K562 (cell line): Measurements from ENCODE around the gene DGKB. TPM values are rescaled to one million over a fixed set of nuclear protein-coding genes. Genes with fewer than 3 reads are reported as not detected.

Experiments used
- ATAC-seq: fragments of 200-7000 bp; cut with Tn5 transposase; 3 replicates; pipeline ENCODE4 v1.9.1; 2020; ENCODE audit warnings: moderate library complexity
- BruUV-seq: library from RNA; stranded (reverse); fragments of 400-500 nt; replicated peaks from 2 replicates; lab custom pipeline; 2021; lab: Mats Ljungman, UMichigan
- CTCF ChIA-PET: fragments of 300-600 bp; formaldehyde crosslinking; extraction: SDS; loops from one replicate; lab custom pipeline; 2021; ENCODE audit warnings: low intra/inter-chr PET ratio; lab: Yijun Ruan, JAX
- POLR2A ChIA-PET: fragments of 300-600, 350-650 bp; sonication (Branson Sonifier 250); formaldehyde crosslinking; extraction: SDS; loops from one replicate; lab custom pipeline; 2021; ENCODE audit warnings: antibody characterized with exemption, inconsistent platforms; lab: Yijun Ruan, JAX
- DNase-seq, 4 experiments: peaks; one replicate each; pipeline versions ENCODE4 v3.0.0 to v3.0.0-alpha.2; 2011 to 2018; ENCODE audit warnings: low spot score in 3 of 4, mixed read lengths in 3 of 4; ENCODE audit errors: extremely low read depth in 1 of 4
- FAIRE-seq: peaks from 2 replicates; lab custom pipeline; 2011; peaks lifted over from hg19 to GRCh38; lab: Jason Lieb, UNC
- H2AFZ ChIP-seq: 2 replicates; pipeline ENCODE4 v1.6.0; 2011; ENCODE audit warnings: low read depth, low read length, control low read depth, inconsistent platforms
- H3K27ac ChIP-seq: fragments of 200-600 bp; 3 replicates; pipeline ENCODE4 v1.8.0; 2011; ENCODE audit warnings: low read depth, mild to moderate bottlenecking, control low read depth, inconsistent platforms, low read length, moderate library complexity, mixed read lengths; ENCODE audit errors: extremely low read depth
- H3K27me3 ChIP-seq, 2 experiments: fragments of 300-600 bp in 1 of 2; 2 replicates in 1 of 2; 3 replicates in 1 of 2; pipeline versions ENCODE4 v1.6.0 to v1.8.0; 2011; ENCODE audit warnings: inconsistent platforms in 2 of 2, low read length in 2 of 2, mild to moderate bottlenecking in 1 of 2, mixed read lengths in 1 of 2, moderate library complexity in 1 of 2; ENCODE audit not compliant: control insufficient read depth in 2 of 2, insufficient read depth in 2 of 2
- H3K36me3 ChIP-seq: fragments of 300-600 bp; 3 replicates; pipeline ENCODE4 v1.8.0; 2011; ENCODE audit warnings: mild to moderate bottlenecking, low read length, inconsistent platforms; ENCODE audit not compliant: control insufficient read depth, insufficient read depth
- H3K4me1 ChIP-seq, 2 experiments: fragments of 200-600 bp in 1 of 2; replicated peaks in 1 of 2; 2 replicates in 1 of 2; 3 replicates in 1 of 2; pipeline versions ENCODE4 v1.5.1 to v1.8.0; 2011; ENCODE audit warnings: inconsistent platforms in 2 of 2, low read length in 2 of 2, mild to moderate bottlenecking in 1 of 2, mixed read lengths in 1 of 2, moderate library complexity in 1 of 2; ENCODE audit not compliant: control insufficient read depth in 2 of 2, insufficient read depth in 2 of 2
- H3K4me2 ChIP-seq: 2 replicates; pipeline ENCODE4 v1.6.1; 2011; ENCODE audit warnings: low read length, control low read depth, inconsistent platforms, mixed read lengths; ENCODE audit not compliant: insufficient read depth
- H3K4me3 ChIP-seq: fragments of 200-600 bp; sonication (generic), shearing (Covaris generic); 2 replicates; pipeline ENCODE4 v1.5.1; 2016; ENCODE audit warnings: control low read depth, inconsistent platforms
- H3K79me2 ChIP-seq: fragments of 200-600 bp; 3 replicates; pipeline ENCODE4 v1.8.0; 2011; ENCODE audit warnings: low read length, inconsistent platforms; ENCODE audit not compliant: control insufficient read depth, insufficient read depth
- H3K9ac ChIP-seq, 2 experiments: 2 replicates each; pipeline versions ENCODE4 v1.6.0 to v1.6.1; 2011; ENCODE audit warnings: low read depth in 2 of 2, low read length in 2 of 2, control low read depth in 1 of 2, inconsistent platforms in 1 of 2, mild to moderate bottlenecking in 1 of 2, mixed read lengths in 1 of 2; ENCODE audit not compliant: insufficient read depth in 1 of 2
- H3K9me1 ChIP-seq: one replicate; pipeline ENCODE4 v1.6.0; 2011; ENCODE audit warnings: inconsistent platforms, mild to moderate bottlenecking, low read length, moderate library complexity; ENCODE audit not compliant: control insufficient read depth, insufficient read depth
- H3K9me3 ChIP-seq: replicated peaks from 2 replicates; pipeline ENCODE4 v1.5.1; 2011; ENCODE audit warnings: low read depth, low read length, inconsistent platforms; ENCODE audit not compliant: control insufficient read depth, insufficient read depth
- H4K20me1 ChIP-seq: replicated peaks from 2 replicates; pipeline ENCODE4 v1.6.1; 2011; ENCODE audit warnings: low read length, inconsistent platforms, mixed read lengths; ENCODE audit not compliant: control insufficient read depth, insufficient read depth
- FOSL1 ChIP-seq: fragments of 200-800 bp; sonication (Bioruptor generic); conservative IDR thresholded peaks from 2 replicates; pipeline ENCODE4 v1.6.1; 2016; ENCODE audit warnings: missing genetic modification characterization, missing compliant biosample characterization
- FOXM1 ChIP-seq, 2 experiments: fragments of 450-650 bp in 1 of 2; sonication (generic) in 1 of 2; formaldehyde crosslinking in 1 of 2; IDR thresholded peaks; 2 replicates each; pipeline versions ENCODE4 v1.6.1 to v1.9.0; 2017 to 2022; ENCODE audit warnings: low read depth in 2 of 2, mild to moderate bottlenecking in 2 of 2, missing genetic modification reagents in 1 of 2, moderate library complexity in 1 of 2
- GTF2A2 ChIP-seq: IDR thresholded peaks from 2 replicates; pipeline ENCODE4 v1.6.1; 2016; ENCODE audit warnings: mild to moderate bottlenecking, missing genetic modification characterization, missing compliant biosample characterization
- GTF2F1 ChIP-seq: IDR thresholded peaks from 2 replicates; pipeline ENCODE4 v1.6.1; 2011; ENCODE audit warnings: low read depth, low read length, improper control_type of control experiment
- HBP1 ChIP-seq: fragments of 450-650 bp; formaldehyde crosslinking; IDR thresholded peaks from 2 replicates; pipeline ENCODE4 v1.4.0; 2022; ENCODE audit warnings: missing genetic modification characterization
- IRF9 ChIP-seq: fragments of 450-650 bp; IDR thresholded peaks from 2 replicates; pipeline ENCODE4 v1.6.1; 2016; ENCODE audit warnings: missing biosample characterization, missing genetic modification characterization
- MECOM ChIP-seq: fragments of 250-450 bp; sonication (Bioruptor Pico); IDR thresholded peaks from 2 replicates; pipeline ENCODE4 v1.8.0; 2022; ENCODE audit warnings: inconsistent platforms
- POLR2H ChIP-seq: IDR thresholded peaks from 2 replicates; pipeline ENCODE4 v1.6.1; 2016; ENCODE audit warnings: missing genetic modification characterization, low read depth, mild to moderate bottlenecking, control low read depth, missing compliant biosample characterization, moderate library complexity
- PURB ChIP-seq: sonication (generic); formaldehyde crosslinking; IDR thresholded peaks from 2 replicates; pipeline ENCODE4 v1.9.0; 2021; ENCODE audit warnings: low read depth, mild to moderate bottlenecking, missing genetic modification reagents
- RCOR1 ChIP-seq, 2 experiments: IDR thresholded peaks; 2 replicates each; pipeline ENCODE4 v1.6.1; 2012; ENCODE audit warnings: low read depth in 2 of 2, low read length in 2 of 2, borderline replicate concordance in 1 of 2, improper control_type of control experiment in 1 of 2
- STAG1 ChIP-seq: sonication (generic); formaldehyde crosslinking; IDR thresholded peaks from 2 replicates; pipeline ENCODE4 v1.5.0; 2020; ENCODE audit warnings: missing genetic modification reagents, borderline replicate concordance
- YBX1 ChIP-seq: fragments of 450-650 bp; IDR thresholded peaks from 2 replicates; pipeline ENCODE4 v1.7.1; 2016; ENCODE audit warnings: mild to moderate bottlenecking
- ZBTB7A ChIP-seq: IDR thresholded peaks from 2 replicates; pipeline ENCODE4 v1.6.1; 2011; ENCODE audit warnings: low read depth, mild to moderate bottlenecking, low read length, moderate library complexity, borderline replicate concordance; ENCODE audit not compliant: control insufficient read depth
- ZNF239 ChIP-seq: fragments of 250-450 bp; sonication (Bioruptor Pico); IDR thresholded peaks from 2 replicates; pipeline ENCODE4 v1.4.0; 2020; ENCODE audit warnings: mild to moderate bottlenecking
- WGBS: fragments of 100-300 bp; shearing (Covaris generic); methylation state at CpG from one replicate; pipeline ENCODE4 v1.1.6; 2016; ENCODE audit warnings: low coverage, mixed read lengths; ENCODE audit not compliant: insufficient coverage; ENCODE audit errors: missing lambda C conversion rate; 5-methylcytosine and 5-hydroxymethylcytosine counted together
- in situ Hi-C: fragments of 300-500 bp; cut with MboI; formaldehyde crosslinking; loops from 4 replicates; pipeline ENCODE4 v1.15.0; 2018; ENCODE audit warnings: inconsistent platforms, mixed read lengths
- intact Hi-C: fragments of 100-400 bp; cut with micrococcal nuclease; formaldehyde crosslinking; loops from 2 replicates; pipeline ENCODE4 v1.14.2; 2022
- polyA plus RNA-seq, 8 experiments: library from polyadenylated mRNA; depleted of rRNA in 4 of 8; stranded (reverse) in 5 of 8; unstranded in 3 of 8; fragments of >200 nt; fragmentation: Nextera tagmentation in 2 of 8; fragmentation: Illumina TruSeq in 1 of 8; extraction: Ambion mirVana in 2 of 8; extraction: Trizol in 1 of 8; gene quantifications; 2 replicates each; pipeline versions ENCODE4 v1.2.1 to v1.2.3, GENCODE V29; 2011 to 2014; ENCODE audit warnings: inconsistent platforms in 1 of 8, missing spikeins in 1 of 8
- total RNA-seq, 7 experiments: library from RNA; depleted of rRNA in 6 of 7; stranded (reverse); fragments of >200 nt in 6 of 7; fragmentation: Illumina TruSeq in 2 of 7; extraction: Trizol in 2 of 7; gene quantifications; 2 replicates each; pipeline versions ENCODE4 v1.2.1 to v1.2.3, GENCODE V29; 2011 to 2021; ENCODE audit warnings: low replicate concordance in 1 of 7

DGKB gene
- total and polyA plus RNA-seq, 9 of the 15 experiments (the other 6 are each of a cell fraction or from before 2014, with no cell fraction given) = 0.01 TPM; not detected in 8

DNA sequence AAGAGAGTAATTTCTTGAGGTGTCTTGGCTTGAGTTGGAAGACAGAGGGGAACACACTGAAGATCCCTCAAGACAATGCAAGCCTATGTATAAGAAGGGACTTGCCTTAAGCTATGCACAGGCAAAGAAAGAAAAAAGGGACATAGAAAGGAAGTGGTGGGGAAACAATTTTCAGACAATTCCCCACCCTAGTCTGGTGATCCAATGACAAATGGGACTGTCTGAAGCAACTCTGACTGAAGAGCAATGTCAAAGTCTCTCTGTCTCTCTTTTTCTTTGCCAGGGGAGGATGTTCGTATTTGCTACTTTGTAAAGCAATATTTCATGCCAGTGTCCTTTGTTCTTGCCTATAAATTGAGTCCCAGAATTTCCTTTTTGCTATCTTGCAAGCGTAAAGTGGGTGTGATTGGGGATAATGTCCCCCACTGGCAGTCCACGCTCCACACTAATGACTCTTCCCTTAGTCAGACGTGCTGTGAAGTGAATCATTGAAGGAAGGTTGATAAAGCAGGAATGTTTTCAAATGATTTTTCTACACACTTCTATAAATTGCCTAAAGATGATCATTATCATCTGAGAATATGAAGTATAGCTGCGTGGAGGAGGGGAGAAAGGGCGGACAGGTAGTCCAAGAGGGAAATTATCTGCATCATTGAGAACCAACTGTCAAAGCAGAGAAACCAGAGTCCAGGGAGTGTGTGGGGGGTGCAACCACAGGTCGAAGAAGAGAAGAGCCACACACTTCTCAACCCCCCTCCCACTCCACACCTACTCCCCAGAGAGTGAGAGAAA is 669.3 kb downstream of the DGKB start:
- no peaks in the 10 kb centered on the region for H3K9me3 ChIP-seq
- ChIA-PET CTCF (no interaction called here), POLR2A (no interaction called here)
- ATAC-seq (no peak), DNase-seq (no peak), FAIRE-seq (no peak)
- no peaks in the 10 kb centered on the region for H3K27me3 ChIP-seq
- no peak overlapping the region for H3K4me2 ChIP-seq
- no peaks in the 10 kb centered on the region for H3K36me3 ChIP-seq
- H2AFZ ChIP-seq = no peak overlapping the region
- H3K9ac ChIP-seq = no peak overlapping the region
- intact Hi-C loops (no loop called here), in situ Hi-C loops (no loop called here)
- H3K4me3 ChIP-seq = no peak overlapping the region
- H3K9me1 ChIP-seq = no peaks in the 10 kb centered on the region
- no peaks in the 10 kb centered on the region for H4K20me1 ChIP-seq
- no peak overlapping the region for H3K27ac ChIP-seq
- 1% methylated on average over 7 of the region's 7 CpGs for WGBS
- TF ChIP-seq FOSL1 (tag) (peak; percentile 29; the same call in 1 of the 2 replicates), FOXM1 (IDR thresholded peaks at IDR 0.05; ENCODE audit: low read depth) (no peak), FOXM1 (CRISPR knock-in tag; IDR thresholded peaks at IDR 0.05; ENCODE audit: low read depth) (no peak)
- H3K4me1 ChIP-seq = no peaks in the 10 kb centered on the region
- H3K79me2 ChIP-seq = no peaks in the 10 kb centered on the region
- no TSS peak for BruUV-seq

DNA sequence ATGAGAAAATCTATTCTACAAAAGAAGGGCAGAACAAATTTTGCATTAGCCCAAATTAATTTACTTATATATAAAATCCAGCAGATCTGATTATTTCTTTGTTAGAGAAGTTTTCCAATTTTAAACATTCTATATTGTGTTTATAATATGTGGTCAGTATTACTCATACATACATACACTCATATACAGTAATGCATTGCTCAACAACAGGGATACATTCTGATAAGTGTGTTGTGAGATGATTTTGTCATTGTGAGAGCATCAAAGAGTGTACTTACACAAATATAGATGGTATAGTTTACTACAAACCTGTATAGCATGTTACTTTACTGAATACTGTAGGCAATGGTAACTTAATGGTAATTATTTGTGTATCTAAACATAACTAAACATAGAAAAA is 673.5 kb downstream of the DGKB start:
- Histone ChIP-seq H3K9me1 (no peaks in the 10 kb centered on the region), H2AFZ (no peak overlapping the region), H3K9me3 (no peaks in the 10 kb centered on the region), H3K4me2 (no peak overlapping the region), H3K27me3 (no peaks in the 10 kb centered on the region), H4K20me1 (no peaks in the 10 kb centered on the region), H3K27ac (no peak overlapping the region), H3K36me3 (no peaks in the 10 kb centered on the region), H3K9ac (no peak overlapping the region), H3K4me1 (no peaks in the 10 kb centered on the region), H3K79me2 (no peaks in the 10 kb centered on the region), H3K4me3 (no peak overlapping the region)
- FAIRE-seq = no peak
- no TSS peak for BruUV-seq
- in situ Hi-C loops (no loop called here), intact Hi-C loops (no loop called here)
- ChIA-PET CTCF (no interaction called here), POLR2A (no interaction called here)
- ATAC-seq = no peak
- DNase-seq = no peak
- TF ChIP-seq RCOR1 (IDR thresholded peaks at IDR 0.05; ENCODE audit: borderline replicate concordance in 1 of 2, low read depth in 2 of 2, low read length in 2 of 2) (no peak), ZNF239 (CRISPR knock-in tag) (no peak), ZBTB7A (no peak), HBP1 (CRISPR knock-in tag) (no peak), POLR2H (tag) (no peak), MECOM (no peak), PURB (CRISPR knock-in tag) (no peak), STAG1 (CRISPR knock-in tag) (no peak), YBX1 (no peak), GTF2F1 (no peak), GTF2A2 (tag) (no peak), IRF9 (tag) (no peak)
